GM12875 (cell line): ENCODE measurements around the gene TIMM17B.

Experiments
- H3K4me3 ChIP-seq: one replicate; pipeline ENCODE4 v1.5.1; 2011; ENCODE audit warnings: low read depth, low read length, control low read depth
- CTCF ChIP-seq: IDR thresholded peaks from 2 replicates; pipeline ENCODE4 v1.5.1; 2011; ENCODE audit warnings: low read depth, mild to moderate bottlenecking, control low read depth, inconsistent platforms, low read length, moderate library complexity, borderline replicate concordance; ENCODE audit not compliant: insufficient read depth

The TIMM17B gene

GRCh38 chrX:48927123-48927522 lies 29.6 kb upstream of the TIMM17B start:
- no peak overlapping the region for H3K4me3 ChIP-seq
- no peak for TF ChIP-seq CTCF

DNA sequence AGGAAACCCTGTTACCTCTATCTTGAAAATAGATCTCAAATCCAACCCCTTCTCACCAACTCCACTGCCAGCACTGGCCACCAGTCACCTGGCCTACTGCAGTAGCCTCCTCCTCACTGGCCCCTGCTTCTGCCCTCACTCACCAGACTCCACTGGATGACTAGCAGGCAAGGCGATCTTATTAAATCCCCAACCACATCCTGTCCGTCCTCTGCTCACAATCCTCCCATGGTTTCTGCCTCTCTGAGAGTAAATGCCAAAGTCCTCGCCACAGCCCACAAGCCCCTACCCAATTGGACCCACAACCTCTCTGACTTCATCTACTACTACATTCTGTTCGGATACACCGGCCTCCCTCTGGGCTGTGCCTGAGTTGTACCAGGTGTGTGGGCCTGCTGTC lies 26.7 kb upstream of the TIMM17B start:
- H3K4me3 ChIP-seq: no peak overlapping the region
- no peak for TF ChIP-seq CTCF

- TF ChIP-seq CTCF: no peak
Measured at GRCh38 chrX:48923771-48924170, 26.2 kb upstream of the TIMM17B start.

GRCh38 chrX:48920718-48921104 lies 23.1 kb upstream of the TIMM17B start:
- H3K4me3 ChIP-seq: no peak overlapping the region
- no peak for TF ChIP-seq CTCF

More at GRCh38 chrX:48923771-48924170, 26.2 kb upstream of the TIMM17B start:
- H3K4me3 ChIP-seq: no peak overlapping the region

DNA sequence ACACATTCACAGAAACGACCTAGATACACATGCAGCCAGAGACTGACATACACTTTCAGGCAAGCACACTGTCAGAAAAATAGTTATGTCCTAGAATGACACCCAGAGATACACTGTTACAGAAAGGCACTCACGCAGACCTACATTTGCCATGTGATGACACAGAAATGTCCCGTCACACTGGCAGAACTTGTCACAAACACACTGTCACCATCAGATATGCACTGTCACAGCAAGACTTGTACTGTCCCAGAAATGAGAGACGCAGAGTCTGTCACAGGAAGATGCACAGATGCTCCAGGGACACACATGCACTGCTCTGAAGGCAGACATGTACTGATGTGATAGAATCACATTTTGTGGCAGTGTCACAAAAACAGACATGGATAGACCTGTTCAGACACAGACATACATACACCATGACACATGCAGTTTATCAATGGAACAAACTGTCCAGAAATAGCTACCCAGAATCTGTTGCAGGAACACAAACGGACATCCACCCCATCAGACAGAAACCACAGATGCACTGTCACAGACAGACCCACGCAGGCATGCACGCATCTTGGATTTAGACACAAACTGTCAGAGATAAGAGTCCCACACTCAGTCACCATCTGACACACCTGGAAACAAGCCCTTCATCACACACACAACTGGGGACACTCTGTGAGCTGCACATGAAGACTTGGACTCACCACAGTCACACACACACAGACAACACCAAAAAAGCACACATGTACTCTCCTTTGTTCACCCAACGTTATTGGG lies 22.6 kb upstream of the TIMM17B start:
- no peak for TF ChIP-seq CTCF
- H3K4me3 ChIP-seq: no peak overlapping the region

GRCh38 chrX:48919360-48919841 lies 21.8 kb upstream of the TIMM17B start:
- peak overlapping the region; percentile 46 for H3K4me3 ChIP-seq
- no peak for TF ChIP-seq CTCF
